KOPT-K1 (cell line): ENCODE results near the gene OR4B1.
"Not testable (repeated sequence)": the region's sequence is repeated elsewhere in the genome, so short reads cannot be mapped to it uniquely, and the experiment has no call there.

ENCODE experiments used
- H3K27ac ChIP-seq: fragments of 200-600 bp; sonication (generic); 2 replicates; pipeline ENCODE4 v1.5.1; 2016; ENCODE audit warnings: antibody characterized with exemption, mild to moderate bottlenecking, low read depth, low read length; ENCODE audit not compliant: poor library complexity, severe bottlenecking
- H3K36me3 ChIP-seq: fragments of 200-600 bp; sonication (generic); 2 replicates; pipeline ENCODE4 v1.5.1; 2017; ENCODE audit warnings: antibody characterized with exemption, mild to moderate bottlenecking, low read length, moderate library complexity; ENCODE audit not compliant: insufficient read depth
- H3K9me3 ChIP-seq: fragments of 200-600 bp; sonication (generic); 2 replicates; pipeline ENCODE4 v1.5.1; 2017; ENCODE audit warnings: antibody characterized with exemption, low read length, mild to moderate bottlenecking; ENCODE audit not compliant: insufficient read depth, poor library complexity, severe bottlenecking

OR4B1 gene

DNA sequence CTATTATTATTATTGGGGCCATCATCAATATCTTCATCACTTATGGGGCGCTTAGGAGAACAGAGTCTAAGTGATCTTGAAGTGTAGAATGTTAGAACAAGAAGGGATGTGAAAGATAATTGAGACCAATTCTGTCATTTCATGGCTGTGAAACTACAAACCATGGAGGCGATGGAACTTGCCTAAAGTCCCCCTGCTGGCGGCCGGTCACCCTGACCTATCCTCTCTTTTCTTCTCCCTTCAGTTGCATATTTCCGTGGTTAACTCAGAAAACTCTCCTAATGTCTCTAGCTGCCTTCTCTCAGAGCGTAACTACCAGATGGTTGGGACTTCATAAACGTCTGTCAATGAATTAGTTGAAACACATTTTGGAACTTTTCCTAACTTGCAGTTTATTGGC lies 6.6 kb upstream of the OR4B1 start:
- Histone ChIP-seq H3K36me3 (no peaks in the 10 kb centered on the region), H3K9me3 (no peaks in the 10 kb centered on the region), H3K27ac (no peak overlapping the region)

GRCh38 chr11:48228761-48229160 lies 12.2 kb downstream of the OR4B1 start:
- peaks cover 11% of the 10 kb centered on the region for H3K9me3 ChIP-seq
- no peak overlapping the region for H3K27ac ChIP-seq
- no peaks in the 10 kb centered on the region for H3K36me3 ChIP-seq

GRCh38 chr11:48230057-48230456 lies 13.4 kb downstream of the OR4B1 start:
- H3K36me3 ChIP-seq, H3K27ac ChIP-seq: not testable (repeated sequence)
- H3K9me3 ChIP-seq: peaks cover 11% of the 10 kb centered on the region

- H3K9me3 ChIP-seq: peaks cover 9% of the 10 kb centered on the region
- H3K27ac ChIP-seq: no peak overlapping the region
- H3K36me3 ChIP-seq: no peaks in the 10 kb centered on the region
Observed at GRCh38 chr11:48237727-48238126, 21.1 kb downstream of the OR4B1 start.

DNA sequence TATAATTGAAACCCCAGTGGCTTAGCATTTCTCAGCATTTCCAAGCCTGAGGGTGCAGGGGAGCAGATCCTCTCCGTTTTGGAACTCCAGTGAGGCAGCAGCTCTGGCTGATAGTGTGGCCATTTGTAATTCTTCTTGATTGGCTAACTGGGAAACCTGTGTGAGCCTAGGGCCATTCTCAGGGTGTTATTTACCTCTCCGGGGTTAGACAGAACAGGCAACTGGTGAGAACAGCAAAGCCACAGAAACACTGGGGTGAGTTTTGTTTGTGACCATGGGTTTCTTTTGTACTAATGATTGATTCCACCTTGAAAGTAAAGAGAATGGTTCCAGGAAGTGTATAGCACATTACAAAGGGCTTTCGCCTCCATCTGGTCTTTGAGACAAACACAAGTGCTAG lies 25.9 kb downstream of the OR4B1 start:
- Histone ChIP-seq H3K27ac (no peak overlapping the region), H3K36me3 (no peaks in the 10 kb centered on the region), H3K9me3 (no peaks in the 10 kb centered on the region)

DNA sequence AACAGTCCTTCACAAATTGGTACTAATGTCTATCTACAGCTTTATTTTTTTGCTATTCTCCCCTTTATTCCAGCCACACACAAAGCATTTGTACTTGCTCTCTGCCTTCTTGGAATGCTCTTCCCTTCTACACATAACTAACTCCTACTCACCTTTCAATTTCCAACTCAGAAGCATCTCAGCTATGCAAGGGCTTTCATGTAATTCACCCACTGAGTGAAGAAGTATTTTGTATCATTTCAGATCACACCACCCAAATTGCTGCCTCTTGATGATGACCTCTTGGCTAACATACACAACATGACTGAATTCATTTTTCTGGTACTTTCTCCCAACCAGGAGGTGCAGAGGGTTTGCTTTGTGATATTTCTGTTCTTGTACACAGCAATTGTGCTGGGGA lies 28.2 kb downstream of the OR4B1 start, which contains the start of gene OR4X2:
OR4X2 (plus strand) TSS at position 301 of the 400 bp plus-strand sequence; CDS start at position 301, 0 bp downstream.
- Histone ChIP-seq H3K36me3 (no peaks in the 10 kb centered on the region), H3K27ac (no peak within 1 kb of the TSS), H3K9me3 (peaks cover 12% of the 10 kb centered on the region)

- H3K36me3 ChIP-seq: no peaks in the 10 kb centered on the region
- peaks cover 12% of the 10 kb centered on the region for H3K9me3 ChIP-seq
- no peak overlapping the region for H3K27ac ChIP-seq
Observed at GRCh38 chr11:48248902-48249301, 32.3 kb downstream of the OR4B1 start.

DNA sequence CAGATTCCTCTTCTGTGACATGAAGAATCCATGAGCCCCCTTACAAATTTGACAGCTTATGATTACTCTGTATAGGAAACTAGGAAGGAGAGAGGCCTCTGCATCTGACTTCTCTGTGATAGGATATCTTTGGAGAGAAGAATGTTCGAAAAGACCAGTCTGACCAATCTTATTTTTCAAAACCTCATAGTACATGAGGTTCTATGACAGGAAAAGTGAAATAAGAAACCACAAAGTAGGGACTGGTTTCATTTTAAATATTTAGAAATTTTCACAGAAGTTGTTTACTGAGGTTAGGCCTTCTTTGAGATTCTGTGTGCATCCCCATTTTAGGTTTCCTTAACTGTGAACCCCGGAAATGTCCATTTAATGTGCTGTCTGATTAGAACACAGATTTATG lies 45.0 kb downstream of the OR4B1 start:
- Histone ChIP-seq H3K36me3 (no peaks in the 10 kb centered on the region), H3K9me3 (no peaks in the 10 kb centered on the region), H3K27ac (no peak overlapping the region)

GRCh38 chr11:48263423-48263911 lies 46.9 kb downstream of the OR4B1 start, which contains the start of gene OR4X1:
Gene OR4X1 (plus strand): TSS chr11:48263861. CDS start chr11:48263861, 0 bp downstream.
- H3K9me3 ChIP-seq: no peaks in the 10 kb centered on the region
- no peaks in the 10 kb centered on the region for H3K36me3 ChIP-seq
- H3K27ac ChIP-seq: no peak within 1 kb of the TSS
